Activated B cell treated with CpG ODN at 0.5 μM for 24 hours (primary cell): ENCODE results near the gene CHI3L1. TPM values are rescaled to one million over a fixed set of nuclear protein-coding genes. Genes with fewer than 3 reads are reported as not detected.

Experiments
- ATAC-seq: fragments of 200-7000 bp; cut with Tn5 transposase; one replicate; pipeline ENCODE4 v1.10.0; 2021; ENCODE audit warnings: low read depth, mild to moderate bottlenecking, moderate library complexity
- CTCF ChIA-PET: fragments of 350-600 bp; sonication (Branson Sonifier 250); formaldehyde crosslinking; loops from one replicate; lab custom pipeline; 2021; ENCODE audit warnings: antibody characterized with exemption; lab: Charles Lee
- POLR2A ChIA-PET: fragments of 350-600 bp; sonication (Branson Sonifier 250); formaldehyde crosslinking; loops from one replicate; lab custom pipeline; 2021; ENCODE audit warnings: antibody characterized with exemption; lab: Charles Lee
- DNase-seq: peaks from one replicate; pipeline ENCODE4 v3.0.0; 2022
- H3K27ac Mint-ChIP-seq: one replicate; pipeline ENCODE4 v1.8.0; 2020; ENCODE audit warnings: mixed read lengths
- H3K27me3 Mint-ChIP-seq: one replicate; pipeline ENCODE4 v1.8.0; 2021; ENCODE audit warnings: mixed read lengths
- H3K36me3 Mint-ChIP-seq: one replicate; pipeline ENCODE4 v1.8.0; 2021; ENCODE audit warnings: low read depth, mixed read lengths
- H3K4me1 Mint-ChIP-seq: one replicate; pipeline ENCODE4 v1.8.0; 2021; ENCODE audit warnings: mixed read lengths
- H3K4me3 Mint-ChIP-seq: one replicate; pipeline ENCODE4 v1.8.0; 2020; ENCODE audit warnings: mild to moderate bottlenecking, mixed read lengths
- H3K9me3 Mint-ChIP-seq: one replicate; pipeline ENCODE4 v1.8.0; 2020; ENCODE audit warnings: mixed read lengths
- intact Hi-C: fragments of 100-400 bp; cut with micrococcal nuclease; formaldehyde crosslinking; loops from one replicate; pipeline ENCODE4 v1.15.1; 2024
- total RNA-seq: library from RNA; stranded (reverse); gene quantifications from 2 replicates; pipeline ENCODE4 v1.2.3, GENCODE V29; 2022
- TF ChIP-seq, protein P1 (sequence below): fragments of 200-600 bp; IDR thresholded peaks from one replicate; pipeline ENCODE4 v1.8.0; 2022; ENCODE audit warnings: antibody characterized with exemption, mild to moderate bottlenecking

Gene CHI3L1
- total RNA-seq, 1 donor from 2014 or later: 0.38 TPM

- Mint-ChIP-seq H3K4me1 (no peaks in the 10 kb centered on the region), H3K4me3 (no peak overlapping the region), H3K27ac (no peak overlapping the region), H3K27me3 (peaks cover 6% of the 10 kb centered on the region), H3K36me3 (no peaks in the 10 kb centered on the region), H3K9me3 (peaks cover 7% of the 10 kb centered on the region)
- DNase-seq (no peak), ATAC-seq (no peak)
- TF ChIP-seq, protein P1, sequence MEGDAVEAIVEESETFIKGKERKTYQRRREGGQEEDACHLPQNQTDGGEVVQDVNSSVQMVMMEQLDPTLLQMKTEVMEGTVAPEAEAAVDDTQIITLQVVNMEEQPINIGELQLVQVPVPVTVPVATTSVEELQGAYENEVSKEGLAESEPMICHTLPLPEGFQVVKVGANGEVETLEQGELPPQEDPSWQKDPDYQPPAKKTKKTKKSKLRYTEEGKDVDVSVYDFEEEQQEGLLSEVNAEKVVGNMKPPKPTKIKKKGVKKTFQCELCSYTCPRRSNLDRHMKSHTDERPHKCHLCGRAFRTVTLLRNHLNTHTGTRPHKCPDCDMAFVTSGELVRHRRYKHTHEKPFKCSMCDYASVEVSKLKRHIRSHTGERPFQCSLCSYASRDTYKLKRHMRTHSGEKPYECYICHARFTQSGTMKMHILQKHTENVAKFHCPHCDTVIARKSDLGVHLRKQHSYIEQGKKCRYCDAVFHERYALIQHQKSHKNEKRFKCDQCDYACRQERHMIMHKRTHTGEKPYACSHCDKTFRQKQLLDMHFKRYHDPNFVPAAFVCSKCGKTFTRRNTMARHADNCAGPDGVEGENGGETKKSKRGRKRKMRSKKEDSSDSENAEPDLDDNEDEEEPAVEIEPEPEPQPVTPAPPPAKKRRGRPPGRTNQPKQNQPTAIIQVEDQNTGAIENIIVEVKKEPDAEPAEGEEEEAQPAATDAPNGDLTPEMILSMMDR: no peak
- ChIA-PET POLR2A (no interaction called here), CTCF (no interaction called here)
- intact Hi-C loops: no loop called here
Observed at GRCh38 chr1:203153989-203154821, 32.3 kb downstream of the CHI3L1 start.

DNA sequence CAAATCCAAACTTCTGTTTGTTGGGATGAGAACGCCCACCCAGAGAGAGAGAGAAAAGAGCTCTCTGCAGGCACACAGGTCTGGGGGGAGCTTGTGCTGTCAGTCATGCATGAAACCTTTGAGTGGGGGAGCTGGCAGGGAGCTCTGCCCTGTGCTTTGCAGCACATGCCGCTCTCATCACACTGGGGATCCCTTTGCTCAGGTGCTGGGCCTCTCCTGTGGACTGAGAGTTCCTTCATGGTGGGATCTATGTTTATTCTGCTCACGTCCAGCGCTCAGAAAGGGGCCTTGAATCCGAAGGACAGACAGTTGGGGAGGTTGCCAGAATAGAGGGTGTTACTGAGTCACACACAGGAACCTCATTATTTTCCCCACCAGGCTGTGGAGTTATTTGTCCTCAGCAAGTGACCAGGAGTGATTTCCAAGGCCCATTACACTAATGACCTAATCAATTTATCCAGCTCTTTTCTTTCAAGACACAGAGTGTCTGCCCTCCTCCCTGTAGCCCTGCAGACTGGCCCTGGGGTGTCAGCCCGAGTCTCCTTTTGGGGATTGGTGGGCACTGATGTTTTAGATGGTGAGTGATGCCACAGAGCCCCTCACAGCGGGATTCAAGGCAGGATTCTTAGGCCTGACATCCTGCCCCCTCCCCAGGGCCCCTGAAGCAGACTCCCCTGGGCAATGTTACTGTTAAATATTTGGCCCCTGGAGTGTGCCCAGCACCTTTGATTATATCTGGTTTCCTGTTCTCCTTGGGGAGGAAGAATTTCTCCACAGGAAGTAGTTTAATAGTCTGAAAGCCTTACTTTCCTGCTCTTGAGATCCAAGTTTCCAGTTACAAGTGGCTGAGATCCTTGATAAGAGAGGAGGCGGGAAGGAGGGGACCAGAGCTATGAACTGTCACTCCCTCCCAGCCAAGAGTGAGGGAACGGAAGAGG is 33.2 kb downstream of the CHI3L1 start:
- CTCF ChIA-PET: no interaction called here
- Mint-ChIP-seq H3K36me3 (no peaks in the 10 kb centered on the region), H3K9me3 (peaks cover 4% of the 10 kb centered on the region), H3K4me1 (no peaks in the 10 kb centered on the region), H3K4me3 (no peak overlapping the region), H3K27ac (no peak overlapping the region), H3K27me3 (peaks cover 6% of the 10 kb centered on the region)
- POLR2A ChIA-PET: no interaction called here
- no peak for DNase-seq
- TF ChIP-seq, protein P1: no peak
- no peak for ATAC-seq
- intact Hi-C loops: no loop called here

DNA sequence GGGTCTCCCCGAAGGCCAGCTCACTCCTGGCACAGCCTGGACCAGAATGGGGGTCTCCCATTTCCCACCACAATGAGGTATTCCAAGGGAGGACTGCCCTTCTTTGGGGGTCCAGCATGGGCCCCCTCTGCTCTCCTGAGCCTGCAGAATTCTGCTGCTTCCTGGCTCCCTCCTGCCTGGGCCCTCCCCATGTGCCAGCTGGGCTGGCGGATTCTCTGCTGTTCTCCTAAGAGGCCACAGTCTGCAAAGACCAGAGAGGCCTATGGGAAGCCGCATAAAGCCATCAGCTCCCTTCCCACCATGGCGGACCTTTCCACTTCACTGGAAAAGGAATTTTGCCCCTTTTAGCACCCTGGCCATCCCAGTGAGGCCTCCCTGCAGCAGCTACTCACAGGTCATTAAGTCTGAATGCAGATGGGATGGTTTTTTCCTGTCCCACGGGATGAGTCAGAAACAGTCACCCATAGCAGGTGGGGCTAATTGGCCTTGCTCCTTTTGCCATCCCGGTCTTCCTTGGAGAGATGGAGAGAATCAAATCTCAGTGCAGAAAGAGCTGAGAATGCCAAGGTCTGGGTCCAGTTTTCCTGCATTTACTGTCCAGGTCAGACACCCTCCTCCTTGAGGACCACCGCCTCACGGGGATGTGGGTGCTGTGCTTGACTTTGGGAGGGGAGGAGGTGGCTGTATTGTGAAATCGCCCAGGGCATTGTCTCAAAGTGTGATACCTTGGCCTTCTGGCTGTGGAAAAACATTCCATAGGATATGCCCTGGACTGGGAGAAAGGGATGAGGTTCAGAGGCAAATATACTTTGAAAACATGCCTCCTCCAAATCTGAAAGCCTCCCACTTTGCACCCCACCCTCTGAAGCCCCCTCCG is 34.1 kb downstream of the CHI3L1 start:
- TF ChIP-seq, protein P1: no peak
- DNase-seq: no peak
- no peak for ATAC-seq
- POLR2A ChIA-PET: no interaction called here
- CTCF ChIA-PET: no interaction called here
- intact Hi-C loops: no loop called here
- Mint-ChIP-seq H3K27me3 (peaks cover 6% of the 10 kb centered on the region), H3K27ac (no peak overlapping the region), H3K4me3 (no peak overlapping the region), H3K9me3 (no peaks in the 10 kb centered on the region), H3K36me3 (no peaks in the 10 kb centered on the region), H3K4me1 (no peaks in the 10 kb centered on the region)

- intact Hi-C loops: no loop called here
- H3K9me3 Mint-ChIP-seq: no peaks in the 10 kb centered on the region
- ChIA-PET POLR2A (no interaction called here), CTCF (no interaction called here)
- no peak for DNase-seq
- peaks cover 6% of the 10 kb centered on the region for H3K27me3 Mint-ChIP-seq
- H3K4me1 Mint-ChIP-seq: no peaks in the 10 kb centered on the region
- H3K4me3 Mint-ChIP-seq: no peak overlapping the region
- TF ChIP-seq, protein P1: no peak
- H3K27ac Mint-ChIP-seq: no peak overlapping the region
- no peaks in the 10 kb centered on the region for H3K36me3 Mint-ChIP-seq
- ATAC-seq: no peak
Observed at GRCh38 chr1:203151362-203152157, 34.9 kb downstream of the CHI3L1 start.
